ENCODE measurements around the gene SLC25A47.

The SLC25A47 gene

DNA sequence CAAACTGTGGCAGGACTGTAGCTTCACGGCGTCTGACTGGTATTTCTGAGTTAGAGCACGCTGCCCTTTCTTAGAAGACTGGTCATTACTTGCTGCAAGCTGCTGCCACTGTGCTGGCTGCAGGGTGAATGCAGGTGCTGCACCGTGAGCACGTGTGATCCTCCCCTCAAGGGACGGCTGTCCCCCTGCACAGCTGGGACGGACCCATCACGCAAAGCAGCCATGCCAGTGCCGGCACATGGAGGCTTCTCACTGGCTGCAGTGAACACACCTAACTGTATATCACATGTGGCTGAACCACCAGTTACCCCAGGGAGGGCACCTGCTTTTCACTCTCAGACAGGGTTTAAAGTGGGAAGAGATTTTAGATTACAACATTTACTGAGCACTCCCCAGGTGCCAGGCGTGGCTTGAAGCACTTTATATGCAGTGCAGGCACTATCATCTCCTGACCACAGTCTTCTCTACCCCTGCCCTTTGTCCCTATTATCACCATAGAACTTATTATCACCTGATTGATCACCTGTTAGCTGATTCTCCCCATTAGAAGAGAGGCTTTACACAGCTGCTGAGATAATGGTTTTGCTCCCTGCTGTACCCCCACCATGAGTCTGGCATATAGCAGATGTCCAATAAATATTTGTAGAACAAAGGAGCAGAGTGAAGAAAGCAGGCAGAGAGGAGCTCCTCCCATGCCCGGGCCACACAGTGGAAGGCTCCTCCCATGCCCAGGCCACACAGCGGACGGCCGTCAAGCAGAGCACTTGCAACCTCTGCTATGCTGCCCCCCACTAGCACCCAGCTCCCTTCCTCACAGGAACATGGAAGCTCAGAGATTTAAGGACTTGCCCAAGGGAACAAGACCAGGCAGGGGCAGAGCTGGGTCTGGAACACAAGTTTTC lies 25.9 kb downstream of the SLC25A47 start:
- peak; percentile 80 for DNase-seq

DNA sequence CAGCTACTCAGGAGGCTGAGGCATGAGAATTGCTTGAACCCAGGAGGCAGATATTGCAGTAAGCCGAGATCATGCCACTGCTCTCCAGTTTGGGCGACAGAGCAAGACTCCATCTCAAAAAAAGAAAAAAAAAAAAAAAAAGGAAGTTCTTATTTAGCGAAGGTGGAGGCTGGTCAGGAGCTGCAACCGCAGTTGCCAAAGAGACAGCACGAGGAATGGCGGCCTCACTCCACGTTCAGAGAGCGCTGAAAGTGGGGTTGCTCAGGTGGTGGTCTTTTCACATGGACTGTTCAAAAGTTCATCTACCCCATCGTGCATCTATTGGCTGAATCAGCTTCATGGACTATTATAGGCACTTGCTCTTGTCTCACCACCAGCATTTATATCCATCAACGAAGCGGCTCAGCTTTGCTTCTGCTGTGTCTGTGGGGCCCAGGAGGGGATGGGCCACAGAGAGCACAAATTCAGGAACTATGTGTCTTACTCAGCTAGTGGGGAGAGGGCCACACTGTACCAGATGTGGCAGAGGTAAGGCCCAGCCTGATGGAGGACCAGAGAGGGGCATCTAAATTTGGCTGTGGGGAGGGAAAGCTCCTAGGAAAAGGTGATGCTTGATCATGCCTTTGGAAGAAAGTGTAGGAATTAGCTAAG lies 27.3 kb downstream of the SLC25A47 start:
- DNase-seq = no peak

DNA sequence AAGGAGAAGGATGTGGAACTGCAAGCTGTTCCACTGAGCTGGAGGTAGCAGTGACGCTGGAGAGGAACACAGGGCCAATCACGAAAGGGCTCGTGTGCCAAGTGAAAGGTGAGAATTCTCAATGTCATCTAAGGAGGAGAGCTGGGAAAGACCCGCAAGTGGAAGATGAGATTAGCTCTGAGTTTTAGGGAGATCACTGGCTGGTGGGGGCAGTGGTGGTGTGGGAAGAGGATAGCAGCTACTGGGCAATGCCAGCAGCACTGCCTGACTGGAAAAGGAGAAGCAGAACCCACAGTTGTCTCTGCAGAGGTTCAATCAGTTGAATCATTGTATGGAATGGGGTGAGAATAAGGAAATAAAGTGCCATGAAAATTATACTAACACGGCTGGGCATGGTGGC lies 27.8 kb downstream of the SLC25A47 start:
- DNase-seq = no peak

DNA sequence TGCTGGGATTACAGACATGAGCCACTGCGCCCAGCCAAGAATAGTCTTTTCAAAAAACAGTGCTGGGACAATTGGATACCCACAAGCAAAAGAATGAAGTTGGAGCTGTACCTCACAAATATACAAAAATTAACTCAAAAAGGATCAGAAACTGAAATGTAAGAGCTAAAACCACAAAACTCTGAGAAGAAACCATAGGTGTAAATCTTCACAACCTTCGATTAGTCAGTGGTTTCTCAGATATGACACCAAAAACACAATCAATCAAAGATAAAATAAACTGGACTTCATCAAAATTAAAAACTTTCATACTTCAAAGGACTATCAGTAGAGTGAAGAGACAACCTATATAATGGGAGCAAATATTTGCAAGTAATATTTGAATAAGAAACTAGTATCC lies 35.3 kb downstream of the SLC25A47 start:
- DNase-seq = no peak

DNA sequence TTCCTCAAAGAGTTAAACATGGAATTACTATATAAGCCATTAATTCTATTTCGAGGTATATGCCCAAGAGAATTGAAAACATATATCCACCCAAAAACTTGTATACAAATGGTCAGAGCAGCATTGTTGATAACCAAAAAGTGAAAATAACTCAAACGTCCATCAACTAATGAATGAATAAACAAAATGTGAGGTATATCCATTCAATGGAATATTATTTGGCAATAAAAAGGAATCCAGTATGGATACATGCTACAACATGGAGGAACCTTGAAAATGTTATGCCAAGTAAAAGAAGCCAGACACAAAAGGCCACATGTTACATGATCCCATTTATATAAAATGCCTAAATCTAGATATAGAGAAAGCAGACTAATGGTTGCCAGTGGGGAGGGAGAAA lies 36.0 kb downstream of the SLC25A47 start:
- no peak for DNase-seq

- no peak for DNase-seq
These were observed 36.7 kb downstream of the SLC25A47 start for GRCh38 chr14:100359881-100360280.

DNA sequence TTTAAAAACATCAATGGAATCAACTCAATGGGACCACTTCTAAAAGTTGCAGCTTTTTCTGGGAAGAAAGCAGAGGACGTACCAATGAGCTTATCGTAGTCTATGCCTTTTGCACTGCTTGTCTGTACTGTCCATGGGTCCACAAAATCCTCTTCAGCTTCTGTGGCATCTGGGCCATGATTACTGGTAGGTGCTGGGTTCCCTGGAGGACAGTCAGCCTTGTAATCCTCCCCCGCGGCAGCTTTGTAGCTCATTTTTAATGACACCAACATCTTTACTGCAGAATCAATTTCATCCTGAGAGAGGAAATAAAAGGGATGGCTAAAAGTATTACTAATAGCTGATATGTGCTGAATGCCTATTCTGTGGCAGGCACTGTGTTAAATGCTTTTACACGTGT lies 38.5 kb downstream of the SLC25A47 start:
- DNase-seq = no peak

DNA sequence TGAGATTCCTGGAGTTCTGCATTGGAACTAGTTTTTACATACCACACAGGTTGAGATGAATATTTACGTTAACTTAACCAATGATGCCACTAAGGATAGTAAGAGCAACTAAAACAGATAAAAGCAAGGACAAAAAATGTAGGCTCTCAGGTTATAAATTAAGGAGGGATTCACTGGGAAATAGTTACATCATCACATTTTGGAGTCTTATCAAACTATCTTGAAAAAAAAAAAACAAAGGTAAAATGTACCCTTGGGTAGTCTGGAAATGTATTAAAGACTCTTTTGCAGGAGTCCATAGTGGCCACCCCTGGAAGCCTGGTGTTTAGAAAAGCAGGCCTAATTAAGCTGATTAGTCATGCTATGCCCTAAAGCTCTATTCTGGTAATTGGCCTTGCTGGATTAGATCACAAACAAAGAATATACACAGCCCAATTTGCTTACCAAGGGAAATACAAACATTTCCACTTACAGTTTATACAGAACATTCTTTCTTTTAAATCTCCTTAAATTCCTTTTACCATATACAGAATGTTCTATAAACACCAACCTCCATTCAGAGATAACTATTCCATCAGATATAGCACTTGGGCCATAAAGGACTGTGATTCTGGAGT lies 39.3 kb downstream of the SLC25A47 start:
- no peak for DNase-seq

- DNase-seq = peak; percentile 51
These were observed 39.9 kb downstream of the SLC25A47 start for GRCh38 chr14:100363053-100363452.

GRCh38 chr14:100364403-100364802 lies 41.3 kb downstream of the SLC25A47 start:
- DNase-seq = no peak

DNA sequence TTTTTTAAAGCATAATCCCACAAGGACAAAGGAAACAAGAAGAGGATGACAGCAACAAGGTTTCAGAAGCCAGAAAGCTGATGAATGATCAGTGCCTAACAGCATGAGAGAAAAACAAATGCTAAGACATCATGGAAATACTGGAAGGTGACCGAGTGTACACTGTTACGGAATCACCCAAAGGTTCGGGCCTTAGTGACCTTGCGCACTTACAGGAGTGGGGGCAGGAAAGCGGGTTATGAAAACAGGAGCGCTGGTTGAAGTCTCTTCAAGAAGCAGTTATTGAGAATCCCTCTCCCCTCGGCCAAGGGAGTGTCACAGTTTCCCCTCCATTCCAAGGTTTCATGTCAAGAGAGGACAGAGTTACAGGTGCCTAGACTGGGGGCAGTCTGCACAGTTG lies 42.6 kb downstream of the SLC25A47 start:
- DNase-seq = no peak

DNA sequence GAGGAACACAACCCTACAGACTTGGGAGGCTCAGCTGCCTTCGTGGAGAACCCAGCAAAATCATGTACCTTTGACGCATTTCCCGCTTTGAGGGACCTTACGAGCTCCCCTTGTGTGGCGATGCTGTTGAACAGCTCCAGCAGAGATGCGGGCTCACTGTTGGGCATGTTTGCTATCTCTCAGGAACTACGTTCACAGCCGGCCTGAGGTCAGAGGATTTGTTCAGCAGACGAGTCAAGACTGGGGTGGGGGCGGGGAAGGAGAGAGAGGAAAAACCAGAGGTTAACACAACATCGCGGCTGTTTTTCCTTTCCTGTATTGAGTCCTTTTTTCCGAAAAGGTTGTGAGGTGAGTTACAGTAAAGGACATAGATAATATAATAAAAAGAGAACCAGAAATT lies 45.9 kb downstream of the SLC25A47 start:
- no peak for DNase-seq

DNA sequence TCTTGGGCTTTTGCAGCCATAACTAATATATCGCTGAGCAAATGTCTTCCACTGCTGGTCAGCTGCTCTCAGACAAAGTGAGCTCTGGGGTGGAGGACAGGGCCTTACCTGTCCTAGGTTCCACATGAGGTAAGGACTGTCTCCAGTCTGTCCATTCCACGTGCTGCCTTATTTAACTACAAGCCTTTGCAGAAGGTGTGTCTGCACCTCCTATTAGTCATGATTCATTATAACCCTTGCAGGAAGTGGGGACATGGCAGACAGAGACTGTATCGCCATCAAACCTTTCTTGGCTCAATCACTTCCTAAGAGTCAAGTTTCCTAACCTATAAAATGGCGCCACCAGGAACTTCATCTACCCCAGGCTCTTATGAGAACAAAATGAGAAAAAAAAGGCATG lies 46.9 kb downstream of the SLC25A47 start:
- DNase-seq = no peak

- DNase-seq = no peak
These were observed 48.6 kb downstream of the SLC25A47 start for GRCh38 chr14:100371773-100372172.

DNA sequence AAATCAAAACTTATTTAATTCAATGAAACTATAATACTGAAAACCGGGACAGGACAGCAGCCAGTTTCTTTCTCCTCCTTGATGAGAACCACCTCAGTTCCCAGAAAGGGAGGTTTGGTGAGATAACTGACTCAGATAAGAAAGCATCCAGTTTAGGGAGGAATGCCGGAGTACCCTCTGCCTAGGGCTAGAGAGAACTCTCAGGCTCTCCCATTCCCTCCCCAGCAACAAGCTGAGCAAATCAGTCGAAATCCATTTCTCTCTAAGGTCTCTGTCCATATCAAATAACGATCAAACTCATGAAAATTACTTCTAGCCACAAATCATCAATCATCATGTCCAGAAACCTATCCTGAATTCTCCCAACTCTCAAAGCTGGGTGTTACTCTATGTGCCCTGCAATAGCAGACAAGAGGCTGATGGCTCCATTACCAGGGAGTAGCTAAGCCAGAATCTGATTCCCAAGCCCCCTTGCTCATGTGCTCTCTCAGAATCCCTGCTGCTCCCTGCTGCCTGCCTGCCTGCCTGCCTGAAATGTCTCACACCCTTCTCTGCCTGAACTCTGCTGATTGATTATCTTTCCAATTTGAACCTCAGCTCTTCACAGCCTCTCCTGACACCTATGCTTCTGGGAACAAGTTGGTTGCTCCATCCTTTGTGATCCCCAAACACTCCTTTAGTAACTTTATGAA lies 49.4 kb downstream of the SLC25A47 start:
- DNase-seq = no peak

DNA sequence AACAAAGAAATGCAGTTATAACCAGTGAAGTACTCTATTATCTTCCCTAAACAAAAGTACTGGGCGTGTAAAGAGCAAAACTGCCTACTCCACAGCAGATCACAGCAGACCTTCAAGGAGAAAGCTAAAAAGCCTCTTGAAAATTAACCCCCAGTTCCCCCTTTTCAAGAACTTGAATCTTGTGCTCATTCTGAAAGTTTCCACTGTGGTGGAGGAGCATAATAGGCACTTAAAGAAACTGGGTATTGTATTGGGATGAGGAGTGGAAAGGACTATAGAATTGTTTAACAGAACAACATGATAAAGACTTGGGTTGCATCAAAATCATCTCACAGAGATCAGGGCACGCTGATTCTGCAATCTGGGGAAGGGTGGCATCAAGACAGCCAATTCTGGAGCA lies 51.1 kb downstream of the SLC25A47 start:
- DNase-seq = no peak

GRCh38 chr14:100374876-100375265 lies 51.7 kb downstream of the SLC25A47 start:
- DNase-seq = no peak

DNA sequence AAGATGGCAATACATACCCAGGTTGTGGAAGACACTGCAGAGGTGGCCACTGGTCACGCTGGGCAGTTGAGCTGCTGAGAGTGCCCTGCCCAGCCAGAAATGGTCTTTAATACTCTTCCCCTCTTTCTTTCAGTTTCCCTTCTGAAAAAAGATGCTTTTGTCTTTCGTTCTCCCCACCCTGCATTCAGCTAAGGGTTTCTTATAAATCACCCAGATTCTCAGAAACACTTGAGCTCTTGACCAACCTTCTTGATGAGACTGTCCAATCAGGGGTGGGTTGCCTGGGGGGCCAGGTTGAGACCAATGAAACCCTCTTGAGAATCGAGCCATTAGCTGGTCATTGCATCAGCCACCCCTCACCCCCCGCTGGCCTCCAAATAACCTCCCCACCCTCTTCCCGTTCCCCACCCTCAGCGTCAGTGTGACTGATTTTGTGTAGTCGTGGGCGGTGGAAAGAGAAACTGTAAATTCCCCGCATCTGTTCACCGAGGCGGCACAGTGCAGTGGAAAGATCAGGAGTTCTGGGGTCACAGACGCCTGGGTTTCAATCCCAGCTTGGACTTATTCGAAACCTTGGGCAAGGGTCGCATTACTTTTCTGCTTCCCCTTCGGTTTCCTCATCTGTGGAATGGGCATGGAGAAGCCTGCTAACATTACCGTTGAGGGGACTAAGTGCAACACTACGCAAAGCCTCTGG lies 52.3 kb downstream of the SLC25A47 start:
- peak; percentile 40 for DNase-seq

- peak; percentile 89 for DNase-seq
These were observed 53.0 kb downstream of the SLC25A47 start, which contains the start of gene WDR25 for GRCh38 chr14:100375963-100376735. TSS of gene WDR25 (plus strand) at chr14:100376485.

DNA sequence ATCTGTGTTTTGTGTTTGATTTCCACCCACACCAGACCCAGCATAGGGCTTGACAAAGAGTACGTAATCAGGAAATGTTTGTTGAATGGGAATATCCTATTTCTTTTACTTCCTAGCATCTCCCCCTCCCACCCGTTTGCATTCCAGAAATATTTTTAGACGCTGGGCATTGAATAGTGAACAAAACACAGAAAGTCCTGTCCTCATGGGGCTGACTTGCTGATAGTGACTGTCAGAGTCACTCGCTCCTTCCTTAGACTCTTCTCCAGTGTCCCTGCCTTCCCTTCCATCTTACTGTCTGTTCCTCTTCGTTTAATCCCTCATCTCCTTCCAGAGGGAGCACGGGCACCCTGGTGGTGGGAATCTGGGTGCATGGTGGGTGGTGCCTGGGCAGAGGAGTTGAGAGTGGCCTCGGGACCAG lies 53.6 kb downstream of the SLC25A47 start:
- DNase-seq = no peak
